GM21619 (cell line): Measurements from ENCODE around the gene COIL.

Experiments used
- ATAC-seq: cut with Tn5 transposase; IDR thresholded peaks from one replicate; pipeline ENCODE4 v1.9.1; 2021; ENCODE audit not compliant: unreplicated experiment

Gene COIL

DNA sequence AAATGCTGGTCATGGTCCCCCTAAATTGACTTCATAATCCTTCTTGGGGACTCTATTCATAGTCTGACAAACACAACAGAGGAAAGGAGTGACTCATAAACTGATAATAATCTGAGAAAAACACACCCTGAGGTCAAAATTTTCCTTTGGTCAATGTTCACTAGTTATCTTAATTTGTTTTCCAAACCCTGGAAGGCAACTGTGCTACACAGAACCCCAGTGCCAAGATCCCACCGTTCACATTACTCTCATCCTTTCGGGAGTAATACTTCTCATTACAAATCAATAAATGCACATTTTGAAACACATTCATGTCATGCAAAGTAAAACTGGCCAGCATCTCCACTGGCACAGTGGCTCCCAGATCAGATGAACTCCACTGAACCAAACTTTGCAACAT lies 23.2 kb downstream of the COIL start:
- ATAC-seq, result no peak

DNA sequence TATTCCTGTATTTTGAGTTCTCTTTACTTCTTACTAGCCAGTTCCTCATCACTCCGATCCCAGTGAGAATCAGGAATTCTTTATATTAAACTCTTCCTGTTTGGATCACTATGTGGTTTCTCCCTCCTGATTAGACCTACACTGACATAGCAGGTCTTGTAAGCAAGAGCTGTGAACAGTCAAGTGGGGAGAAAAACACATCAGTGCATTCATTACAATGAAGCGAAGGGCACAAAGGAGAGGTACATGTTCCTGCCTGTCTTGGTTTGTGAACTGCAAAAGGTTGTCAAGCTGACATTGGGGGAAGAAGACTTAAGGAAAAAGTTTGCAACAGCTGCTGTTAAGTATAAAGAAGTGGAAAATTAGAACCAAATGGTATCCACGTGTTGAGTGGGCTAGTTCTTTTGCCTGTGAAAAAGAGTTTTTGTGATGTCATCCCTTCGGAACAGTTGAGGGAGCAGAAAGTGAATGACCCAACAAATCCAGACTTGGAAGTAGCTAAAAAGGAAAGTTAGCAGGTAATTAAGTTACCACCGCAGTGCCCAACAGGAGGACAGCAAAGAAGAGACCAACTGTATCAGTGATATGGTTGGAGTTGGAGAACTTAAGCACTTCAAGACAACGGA lies 24.0 kb downstream of the COIL start:
- ATAC-seq, result no peak

DNA sequence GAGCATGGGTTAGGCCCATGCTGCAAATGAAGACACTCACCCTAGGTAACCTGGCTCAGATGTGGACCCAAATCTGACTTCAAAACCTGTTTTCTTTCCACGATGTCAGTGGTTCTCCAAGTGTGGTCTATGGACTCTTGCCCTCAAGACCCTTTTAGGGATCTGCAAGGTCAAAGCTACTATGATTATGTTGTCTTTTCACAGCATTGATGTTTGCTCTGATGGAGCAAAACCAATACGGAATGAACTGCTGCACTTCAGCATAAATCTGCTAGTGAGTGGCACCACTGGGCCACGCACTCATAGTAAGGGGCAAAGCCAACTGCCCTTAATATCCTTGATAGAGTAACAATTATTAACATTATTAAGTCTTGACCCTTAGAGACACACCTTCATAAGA lies 25.4 kb downstream of the COIL start:
- ATAC-seq, result no peak

- ATAC-seq, result no peak
Measured at GRCh38 chr17:56934280-56934679, 26.6 kb downstream of the COIL start.

- no peak for ATAC-seq
Measured at GRCh38 chr17:56933868-56934267, 27.0 kb downstream of the COIL start.

DNA sequence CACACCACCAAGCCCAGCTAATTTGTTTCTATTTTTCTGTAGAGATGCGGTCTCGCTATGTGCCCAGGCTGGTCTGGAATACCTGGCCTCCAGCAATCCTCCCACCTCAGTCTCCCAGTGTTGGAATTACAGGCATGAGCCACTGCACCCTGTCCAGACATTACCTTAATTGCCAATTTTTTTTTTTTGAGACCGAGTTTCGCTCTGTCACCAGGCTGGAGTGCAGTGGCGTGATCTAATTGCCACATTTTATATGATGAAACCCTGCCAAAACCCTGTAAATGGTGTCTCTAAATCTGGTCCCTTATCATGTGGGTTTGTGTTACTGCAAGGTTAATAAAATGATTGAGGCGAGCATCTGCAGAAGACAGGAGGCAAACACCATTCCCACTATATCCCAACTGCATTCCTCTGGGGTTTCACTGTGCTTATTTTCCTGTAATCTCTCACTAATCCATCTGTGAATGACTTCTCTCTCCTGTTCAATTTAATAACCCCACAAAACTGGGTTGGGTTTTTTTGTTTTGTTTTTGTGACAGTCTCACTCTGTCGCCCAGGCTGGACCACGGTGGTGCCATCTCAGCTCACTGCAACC lies 27.6 kb downstream of the COIL start:
- no peak for ATAC-seq

GRCh38 chr17:56930739-56931337 lies 30.0 kb downstream of the COIL start:
- ATAC-seq, result no peak

- no peak for ATAC-seq
Measured at GRCh38 chr17:56929362-56929969, 31.4 kb downstream of the COIL start.

DNA sequence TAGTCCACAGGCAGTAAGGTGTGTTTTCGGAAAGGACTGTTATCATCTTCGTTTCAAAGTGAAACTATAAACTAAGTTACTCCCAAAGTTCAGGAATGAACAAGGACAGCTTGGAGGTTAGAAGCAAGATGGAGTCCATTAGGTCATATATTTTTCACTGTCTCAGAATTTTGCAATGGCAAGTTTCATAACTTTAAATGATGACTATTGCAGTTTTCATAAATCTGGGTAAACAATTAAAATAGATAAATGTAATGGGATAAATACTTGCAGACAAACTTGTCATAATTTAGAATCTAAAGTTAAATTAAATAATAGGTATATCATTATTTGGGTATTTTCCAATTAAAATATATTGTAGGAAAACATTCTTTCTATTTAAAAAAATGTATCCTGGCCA lies 32.3 kb downstream of the COIL start:
- ATAC-seq, result no peak

DNA sequence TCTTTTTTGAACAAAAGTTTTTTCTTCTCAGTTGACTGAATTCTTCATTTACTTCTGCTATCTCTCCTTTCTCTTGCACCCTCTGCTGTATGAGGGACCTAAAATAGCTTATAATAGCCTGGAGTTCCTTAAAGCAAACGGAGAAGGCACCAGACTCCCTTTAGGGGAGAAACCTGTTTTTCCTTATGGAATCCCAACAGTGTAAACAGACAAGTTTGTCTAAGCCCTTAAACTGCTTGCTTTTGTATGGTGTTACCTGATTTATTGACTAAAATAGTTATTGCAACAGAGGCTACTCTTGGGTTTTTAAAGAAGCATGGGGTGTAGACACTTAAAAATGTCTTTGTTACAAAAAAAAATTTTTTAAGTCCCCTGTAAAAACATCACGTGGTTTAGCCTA lies 34.1 kb downstream of the COIL start:
- ATAC-seq, result no peak

DNA sequence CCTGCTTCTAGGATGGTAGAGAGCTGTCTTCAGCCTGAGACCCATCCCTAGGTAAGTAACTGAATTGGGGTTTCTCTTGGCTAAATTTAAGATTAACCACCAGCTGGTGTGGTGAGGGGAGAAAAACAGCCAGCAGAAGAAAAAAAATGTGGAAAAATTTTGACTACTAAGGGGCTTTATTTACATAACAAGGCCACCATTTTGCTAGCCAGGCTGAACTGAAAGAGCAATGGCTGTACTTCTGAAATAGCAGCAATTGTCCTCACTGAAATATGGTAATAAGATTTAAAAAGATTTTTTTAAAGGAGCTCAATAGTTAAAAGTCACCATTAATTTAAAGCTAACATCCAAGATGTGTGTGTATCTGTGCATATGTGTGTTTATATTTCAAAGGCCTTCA lies 34.6 kb downstream of the COIL start:
- no peak for ATAC-seq

DNA sequence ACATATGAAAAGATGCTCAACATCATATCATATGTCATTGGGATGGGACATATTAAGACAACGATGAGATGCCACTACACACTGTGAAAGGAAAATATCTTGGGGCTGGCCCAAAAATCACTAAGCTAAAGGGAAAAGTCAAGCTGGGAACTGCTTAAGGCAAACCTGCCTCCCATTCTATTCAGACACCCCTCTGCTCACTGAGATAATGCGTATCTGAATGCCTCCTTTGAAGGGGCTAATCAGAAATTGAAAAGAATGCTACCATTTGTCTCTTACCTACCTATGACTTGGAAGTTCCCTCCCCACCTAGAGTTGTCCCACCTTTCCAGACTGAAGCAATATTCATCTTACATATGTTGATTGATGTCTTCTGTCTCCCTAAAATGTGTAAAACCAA lies 35.8 kb downstream of the COIL start:
- no peak for ATAC-seq

DNA sequence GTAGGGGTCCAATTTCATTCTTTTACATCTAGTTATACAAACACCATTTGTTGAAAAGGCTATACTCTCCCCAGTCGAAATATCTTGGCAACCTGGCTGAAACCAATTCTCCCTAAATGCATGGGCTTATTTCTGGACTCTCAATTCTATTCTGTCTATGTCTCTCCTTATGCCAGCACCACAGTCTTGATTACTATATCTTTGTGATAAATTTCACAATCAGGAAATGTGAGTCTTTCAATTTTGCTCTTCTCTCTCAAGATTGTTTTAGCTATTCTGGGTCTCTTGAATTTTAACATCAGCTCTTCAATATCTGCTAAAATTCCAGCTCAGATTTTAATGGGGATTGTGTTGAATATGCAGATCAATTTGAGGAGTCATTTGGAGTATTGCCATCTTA lies 41.1 kb downstream of the COIL start:
- ATAC-seq, result no peak

DNA sequence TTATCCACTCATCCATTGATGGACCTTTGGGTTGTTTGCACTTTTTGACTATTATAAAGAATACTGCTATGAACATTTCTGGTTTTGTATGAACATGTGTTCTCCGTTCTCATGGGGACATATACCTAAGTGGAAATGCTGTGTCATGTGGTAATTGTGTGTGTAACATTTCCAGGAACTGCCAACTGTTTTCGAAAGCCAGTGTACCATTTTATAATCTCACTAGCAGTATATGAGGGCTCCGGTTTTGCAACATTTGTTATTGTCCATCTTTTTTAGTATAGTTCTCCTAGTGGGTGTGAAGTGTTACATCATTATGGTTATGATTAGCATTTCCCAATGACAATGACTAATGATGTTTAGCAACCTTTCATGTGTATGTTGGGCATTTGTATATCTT lies 41.9 kb downstream of the COIL start:
- ATAC-seq, result no peak

- no peak for ATAC-seq
Measured at GRCh38 chr17:56917559-56918296, 43.1 kb downstream of the COIL start.

GRCh38 chr17:56914581-56915273 lies 46.1 kb downstream of the COIL start:
- ATAC-seq, result no peak

DNA sequence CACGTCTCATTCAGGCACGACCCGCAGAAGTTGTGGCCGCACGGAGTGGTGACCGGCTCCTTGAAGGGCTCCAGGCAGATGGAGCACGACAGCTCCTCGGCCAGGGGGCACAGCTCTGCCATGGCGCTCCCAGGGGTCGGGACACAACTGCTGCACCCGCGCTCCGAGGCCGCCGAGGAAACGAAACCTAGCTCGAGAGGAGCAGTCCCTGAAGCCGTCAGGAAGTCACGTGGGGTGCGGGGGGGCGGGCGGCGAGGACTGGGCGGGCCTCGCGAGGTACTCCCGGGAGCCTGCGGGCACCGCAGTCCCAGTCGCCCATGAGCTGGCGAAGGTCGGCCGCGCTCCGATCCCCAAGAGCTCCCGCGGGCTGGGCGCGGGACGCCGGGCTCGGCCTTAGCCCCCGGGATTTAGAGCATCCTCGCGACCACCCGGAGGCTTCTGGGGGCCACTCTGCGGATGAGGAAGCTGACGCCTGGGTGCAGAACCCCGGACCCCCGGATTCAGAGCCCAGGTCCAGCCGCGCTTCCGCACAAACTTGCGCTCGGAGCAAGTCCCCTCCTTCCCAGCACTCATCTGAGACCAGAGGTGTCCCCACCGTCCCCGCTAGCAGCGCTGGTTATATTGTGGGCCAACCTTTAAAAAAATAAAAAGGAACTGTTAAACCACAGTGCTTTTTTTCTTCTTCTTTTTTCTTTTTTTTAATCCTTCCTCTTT lies 46.8 kb downstream of the COIL start, which contains the start of gene TRIM25:
TRIM25 (minus strand) TSS at position 183 of the 714 bp plus-strand sequence; CDS start at position 122, 61 bp downstream.
- ATAC-seq, result peak; percentile 67

DNA sequence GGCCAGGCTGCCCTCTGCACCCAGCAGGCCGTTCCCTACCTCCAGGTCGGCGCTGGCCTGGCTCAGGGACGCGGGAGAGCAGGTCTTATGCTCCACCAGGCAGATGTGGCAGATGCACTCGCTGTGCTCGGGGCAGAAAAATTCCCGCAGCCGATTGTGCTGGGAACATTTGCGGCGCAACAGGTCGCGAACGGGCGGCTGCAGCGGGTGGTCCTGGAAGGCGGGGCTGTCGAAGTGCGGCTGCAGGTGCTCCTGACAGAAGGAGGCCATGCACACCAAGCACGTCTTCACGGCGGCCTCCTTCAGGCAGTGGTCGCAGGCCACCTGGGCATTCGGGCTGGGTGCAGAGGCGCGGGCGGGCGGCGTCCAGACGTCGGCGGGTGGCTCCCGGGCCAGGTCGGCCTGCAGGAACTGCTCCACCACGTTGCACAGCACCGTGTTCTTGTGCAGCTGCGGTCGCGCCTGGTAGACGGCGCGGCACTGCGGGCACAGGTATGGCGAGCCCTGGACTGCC lies 47.4 kb downstream of the COIL start:
- peak; percentile 31 for ATAC-seq

DNA sequence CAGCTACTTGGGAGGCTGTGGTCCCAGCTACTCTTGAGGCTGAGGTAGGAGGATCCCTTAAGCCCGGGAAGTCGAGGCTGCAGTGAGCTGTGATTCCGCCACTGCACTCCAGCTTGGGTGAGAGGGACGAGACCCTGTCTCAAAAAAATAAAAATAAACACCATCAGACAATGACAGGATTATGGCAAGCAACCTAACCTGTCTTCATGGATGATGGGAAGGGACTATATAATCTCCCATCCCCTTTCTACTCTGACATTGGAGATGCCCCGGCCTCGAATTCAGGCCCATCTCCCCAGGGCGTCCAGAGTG lies 47.9 kb downstream of the COIL start:
- no peak for ATAC-seq
